H1 (cell line): ENCODE results near the gene TTC31. TPM values are rescaled to one million over a fixed set of nuclear protein-coding genes. Genes with fewer than 3 reads are reported as not detected.

Source experiments
- CHD7 ChIP-seq: fragments of 300-600 bp; sonication (generic); IDR thresholded peaks from 2 replicates; pipeline ENCODE4 v1.7.1; 2012; ENCODE audit warnings: low read length, moderate library complexity, mild to moderate bottlenecking, inconsistent platforms; ENCODE audit not compliant: insufficient replicate concordance
- polyA plus RNA-seq, 7 experiments: library from polyadenylated mRNA; depleted of rRNA in 3 of 7; stranded (reverse) in 5 of 7; unstranded in 2 of 7; fragments of >200 nt in 5 of 7; fragments of 200-250 nt in 2 of 7; gene quantifications; 1 replicate in 5 of 7; 2 replicates in 1 of 7; 4 replicates in 1 of 7; pipeline versions ENCODE4 v1.2.1 to v1.2.3, GENCODE V29; 2011 to 2013; ENCODE audit warnings: missing spikeins in 2 of 7, mixed read lengths in 2 of 7
- total RNA-seq: library from RNA; stranded (reverse); fragmentation: NEBNext Ultra II Directional; extraction: Animal tissue kit (Norgen Biotek cat#: 25700); gene quantifications from 2 replicates; pipeline ENCODE4 v1.2.1, GENCODE V29; 2021

TTC31 gene
- total and polyA plus RNA-seq, 2 of the 8 experiments (the other 6 are each of a cell fraction or from before 2014, with no cell fraction given), result 28.8 to 29.9 TPM

GRCh38 chr2:74501335-74502071 is 18.6 kb downstream of the TTC31 start (continued):
- TF ChIP-seq CHD7, result no peak
